Effector memory CD4-positive, alpha-beta T cell (primary cell): ENCODE data around the gene CD3G.

Experiments used
- DNase-seq, 3 donors: peaks; one replicate each; pipeline ENCODE4 v3.0.0-alpha.2; 2020
- H3K27ac ChIP-seq: 2 replicates; pipeline ENCODE4 v1.7.0; 2013; ENCODE audit warnings: mild to moderate bottlenecking, low read length, moderate library complexity; ENCODE audit not compliant: insufficient read depth, poor library complexity, severe bottlenecking
- H3K27me3 ChIP-seq: replicated peaks from 2 replicates; pipeline ENCODE4 v1.7.0; 2013; ENCODE audit warnings: mild to moderate bottlenecking, low read length; ENCODE audit not compliant: insufficient read depth, control insufficient read depth, poor library complexity, severe bottlenecking
- H3K36me3 ChIP-seq: 2 replicates; pipeline ENCODE4 v1.7.0; 2013; ENCODE audit warnings: mild to moderate bottlenecking, low read length, moderate library complexity; ENCODE audit not compliant: control insufficient read depth, insufficient read depth
- H3K4me1 ChIP-seq: 2 replicates; pipeline ENCODE4 v1.7.0; 2013; ENCODE audit warnings: low read length, mild to moderate bottlenecking; ENCODE audit not compliant: control insufficient read depth, insufficient read depth, poor library complexity, severe bottlenecking
- H3K4me3 ChIP-seq: 2 replicates; pipeline ENCODE4 v1.7.0; 2013; ENCODE audit warnings: low read length, low read depth, mild to moderate bottlenecking; ENCODE audit not compliant: insufficient read depth, poor library complexity, severe bottlenecking
- H3K9me3 ChIP-seq: 2 replicates; pipeline ENCODE4 v1.7.0; 2013; ENCODE audit warnings: mild to moderate bottlenecking, low read length, moderate library complexity; ENCODE audit not compliant: control insufficient read depth

Gene CD3G

GRCh38 chr11:118310271-118310670 is 33.9 kb upstream of the CD3G start:
- no peak overlapping the region for H3K4me3 ChIP-seq
- DNase-seq = no peak
- H3K4me1 ChIP-seq = peaks cover 35% of the 10 kb centered on the region
- no peaks in the 10 kb centered on the region for H3K27me3 ChIP-seq
- H3K36me3 ChIP-seq = peaks cover 50% of the 10 kb centered on the region
- H3K9me3 ChIP-seq = no peaks in the 10 kb centered on the region
- no peak overlapping the region for H3K27ac ChIP-seq

DNA sequence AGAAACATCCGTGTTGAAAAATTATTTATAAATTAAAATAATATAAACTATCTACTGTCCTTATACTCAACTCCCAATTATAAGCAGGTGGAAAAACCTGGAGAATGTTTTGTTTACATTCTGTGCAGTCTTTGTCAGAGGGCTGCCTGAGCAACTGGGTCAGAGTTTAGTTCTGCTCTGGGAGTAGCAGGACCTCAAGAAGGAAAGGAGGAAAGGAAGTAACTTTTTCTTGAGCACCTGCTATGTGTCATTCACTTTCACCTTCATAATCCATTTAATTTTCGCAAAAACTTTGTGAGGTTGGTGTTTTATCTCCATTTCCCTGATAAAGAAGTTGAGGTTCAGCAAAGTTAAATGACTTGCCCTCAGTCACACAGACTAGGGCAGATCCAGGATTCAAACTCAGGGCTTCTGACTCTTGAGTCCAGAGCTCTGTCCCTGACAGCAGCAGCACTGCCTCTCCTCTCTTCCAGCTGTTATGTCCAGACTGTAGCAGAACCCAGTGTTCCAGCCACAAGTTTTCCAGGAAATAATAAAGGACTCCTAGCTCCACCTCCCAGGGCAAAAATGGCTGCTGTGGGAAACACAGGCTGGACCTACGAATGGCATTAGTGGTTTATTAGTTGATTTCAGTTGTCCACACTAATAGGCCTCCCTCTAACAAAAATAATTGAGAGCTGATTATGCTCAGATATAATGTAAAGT is 33.2 kb upstream of the CD3G start:
- no peaks in the 10 kb centered on the region for H3K27me3 ChIP-seq
- peaks cover 50% of the 10 kb centered on the region for H3K36me3 ChIP-seq
- no peaks in the 10 kb centered on the region for H3K9me3 ChIP-seq
- peaks cover 42% of the 10 kb centered on the region for H3K4me1 ChIP-seq
- H3K27ac ChIP-seq = peak overlapping the region; percentile 49
- DNase-seq = no peak
- H3K4me3 ChIP-seq = no peak overlapping the region

DNA sequence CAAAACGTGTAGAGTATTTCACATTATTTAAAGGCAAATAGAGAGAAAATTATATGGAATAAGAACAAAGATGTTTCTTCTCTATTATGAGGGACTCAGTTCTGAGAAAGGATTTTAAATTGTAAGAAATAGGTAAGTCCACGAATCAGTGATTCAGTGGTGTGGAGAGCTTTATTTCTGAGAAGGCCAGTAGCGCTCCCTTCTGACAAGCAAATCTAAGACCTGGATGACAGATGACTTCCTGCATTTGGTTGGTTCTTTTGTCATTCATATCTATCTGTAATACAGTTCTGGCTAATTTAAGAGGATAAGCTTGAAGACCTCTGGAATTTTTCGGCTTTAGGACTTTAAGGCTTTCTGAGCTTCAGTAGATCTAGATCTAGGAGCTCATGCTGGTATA is 32.6 kb upstream of the CD3G start:
- H3K36me3 ChIP-seq = peaks cover 50% of the 10 kb centered on the region
- H3K27ac ChIP-seq = peak overlapping the region; percentile 49
- H3K27me3 ChIP-seq = no peaks in the 10 kb centered on the region
- H3K4me1 ChIP-seq = peaks cover 46% of the 10 kb centered on the region
- no peak for DNase-seq
- no peak overlapping the region for H3K4me3 ChIP-seq
- no peaks in the 10 kb centered on the region for H3K9me3 ChIP-seq

- H3K9me3 ChIP-seq = no peaks in the 10 kb centered on the region
- H3K27ac ChIP-seq = peak overlapping the region; percentile 49
Measured at GRCh38 chr11:118312328-118312727, 31.8 kb upstream of the CD3G start.

GRCh38 chr11:118313242-118313641 is 30.9 kb upstream of the CD3G start:
- peaks cover 45% of the 10 kb centered on the region for H3K4me1 ChIP-seq
- no peak for DNase-seq
- peak overlapping the region; percentile 49 for H3K27ac ChIP-seq
- H3K9me3 ChIP-seq = no peaks in the 10 kb centered on the region
- H3K27me3 ChIP-seq = no peaks in the 10 kb centered on the region
- peaks cover 50% of the 10 kb centered on the region for H3K36me3 ChIP-seq
- H3K4me3 ChIP-seq = no peak overlapping the region

More at GRCh38 chr11:118312328-118312727, 31.8 kb upstream of the CD3G start:
- Histone ChIP-seq H3K4me3 (no peak overlapping the region), H3K36me3 (peaks cover 50% of the 10 kb centered on the region), H3K4me1 (peaks cover 45% of the 10 kb centered on the region), H3K27me3 (no peaks in the 10 kb centered on the region)
- DNase-seq = no peak

GRCh38 chr11:118314988-118315411 is 29.1 kb upstream of the CD3G start:
- Histone ChIP-seq H3K27ac (peak overlapping the region; percentile 62), H3K36me3 (peaks cover 41% of the 10 kb centered on the region), H3K4me3 (no peak overlapping the region), H3K4me1 (peaks cover 62% of the 10 kb centered on the region), H3K27me3 (no peaks in the 10 kb centered on the region), H3K9me3 (no peaks in the 10 kb centered on the region)
- DNase-seq = no peak

DNA sequence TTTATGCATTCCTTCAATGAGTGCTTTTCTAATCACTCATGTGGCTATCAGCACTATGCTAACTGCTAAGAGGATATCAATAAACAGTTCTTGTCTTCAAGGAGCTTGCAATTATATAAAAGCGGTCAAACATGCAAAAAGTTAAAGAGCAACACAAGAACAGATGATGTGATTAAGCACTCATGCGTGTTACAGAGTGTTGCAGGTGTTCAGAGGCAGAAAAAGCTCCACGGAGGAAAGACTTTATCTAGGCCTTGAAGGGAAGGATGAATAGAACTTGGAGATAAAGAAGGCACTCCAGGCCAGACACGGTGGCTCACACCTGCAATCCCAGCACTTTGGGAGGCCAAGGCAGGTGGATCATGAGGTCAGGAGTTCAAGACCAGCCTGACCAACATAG is 26.0 kb upstream of the CD3G start:
- H3K9me3 ChIP-seq = no peaks in the 10 kb centered on the region
- peaks cover 60% of the 10 kb centered on the region for H3K4me1 ChIP-seq
- peak overlapping the region; percentile 54 for H3K27ac ChIP-seq
- peaks cover 19% of the 10 kb centered on the region for H3K36me3 ChIP-seq
- no peaks in the 10 kb centered on the region for H3K27me3 ChIP-seq
- no peak for DNase-seq
- H3K4me3 ChIP-seq = no peak overlapping the region

DNA sequence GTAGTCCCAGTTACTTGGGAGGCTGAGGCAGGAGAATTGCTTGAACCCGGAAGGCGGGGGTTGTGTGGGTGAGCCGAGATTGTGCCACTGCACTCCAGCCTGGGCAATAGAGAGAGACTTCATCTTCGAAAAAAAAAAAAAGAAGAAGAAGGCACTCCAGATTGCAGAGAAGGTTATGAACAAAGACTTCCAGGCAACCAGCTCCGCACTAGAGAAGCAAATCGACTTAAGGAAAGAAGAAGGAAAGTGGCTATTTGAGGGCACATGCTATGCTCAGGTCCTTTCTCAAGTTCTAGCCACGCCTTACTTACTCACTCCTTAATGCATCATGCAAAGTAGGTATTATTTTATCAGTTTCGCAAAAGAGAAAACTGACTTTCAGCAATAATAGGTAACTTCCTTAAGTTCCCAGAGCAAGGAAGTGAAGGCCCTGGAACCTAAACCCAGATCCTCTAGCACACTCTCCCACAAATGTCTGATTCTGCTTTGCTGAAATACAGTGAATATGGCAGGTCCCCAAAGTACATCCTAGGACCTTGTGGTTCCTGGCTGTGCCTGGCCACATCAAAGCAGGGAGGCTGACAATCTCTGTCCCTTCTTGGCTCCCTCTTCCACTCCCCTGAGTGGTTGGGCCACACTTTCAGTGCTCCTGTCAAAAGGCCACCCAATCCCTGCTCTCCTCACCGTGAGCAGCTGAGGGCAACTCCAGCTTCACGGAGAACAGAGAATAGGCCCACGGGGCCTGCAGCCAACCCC is 25.4 kb upstream of the CD3G start:
- H3K4me1 ChIP-seq = peaks cover 60% of the 10 kb centered on the region
- peak overlapping the region; percentile 54 for H3K27ac ChIP-seq
- no peak for DNase-seq
- H3K4me3 ChIP-seq = no peak overlapping the region
- no peaks in the 10 kb centered on the region for H3K27me3 ChIP-seq
- H3K9me3 ChIP-seq = no peaks in the 10 kb centered on the region
- H3K36me3 ChIP-seq = peaks cover 13% of the 10 kb centered on the region

DNA sequence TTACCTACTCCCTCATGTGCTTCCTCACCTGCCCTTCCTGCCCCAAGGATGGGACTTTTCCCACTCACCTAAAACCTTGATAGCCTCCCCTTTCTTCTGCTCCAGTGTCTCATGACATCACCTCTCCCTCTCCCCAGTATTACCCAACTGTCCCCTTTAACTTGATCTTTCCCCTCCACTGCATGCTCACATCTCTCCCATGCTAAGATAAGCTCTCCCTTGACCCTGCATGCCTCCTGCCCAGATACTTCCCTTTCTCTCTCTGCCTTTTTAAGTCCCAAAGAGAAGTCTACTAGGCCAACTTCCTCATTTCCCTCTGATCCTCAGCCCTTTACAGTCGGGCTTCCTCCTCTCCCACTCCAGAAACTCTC is 24.8 kb upstream of the CD3G start:
- H3K27ac ChIP-seq = peak overlapping the region; percentile 54
- H3K9me3 ChIP-seq = no peaks in the 10 kb centered on the region
- no peaks in the 10 kb centered on the region for H3K27me3 ChIP-seq
- peaks cover 7% of the 10 kb centered on the region for H3K36me3 ChIP-seq
- DNase-seq = no peak
- H3K4me3 ChIP-seq = no peak overlapping the region
- peaks cover 60% of the 10 kb centered on the region for H3K4me1 ChIP-seq

DNA sequence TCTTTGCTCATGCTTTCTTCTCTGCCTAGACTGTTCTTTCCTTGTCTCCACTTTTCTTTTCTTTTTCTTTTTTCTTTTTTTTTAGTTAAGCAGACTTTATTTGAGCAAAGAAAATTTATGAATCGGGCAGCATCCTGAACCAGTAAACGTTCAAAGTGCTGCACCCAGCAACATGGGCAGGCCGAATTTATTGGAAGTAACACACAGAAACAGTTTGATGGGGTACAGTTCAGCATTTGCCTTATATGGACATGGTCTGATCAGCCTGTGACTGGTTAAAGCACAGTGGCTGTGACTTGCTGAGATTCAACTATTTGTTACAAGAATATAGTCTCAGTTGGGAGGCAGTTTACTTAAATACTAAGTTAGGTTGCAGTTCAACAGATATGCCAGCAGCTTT is 23.6 kb upstream of the CD3G start:
- DNase-seq = no peak
- Histone ChIP-seq H3K27ac (no peak overlapping the region), H3K4me3 (no peak overlapping the region), H3K36me3 (no peaks in the 10 kb centered on the region), H3K27me3 (no peaks in the 10 kb centered on the region), H3K4me1 (peaks cover 52% of the 10 kb centered on the region), H3K9me3 (no peaks in the 10 kb centered on the region)
